Ecto neural progenitor cell (in vitro differentiated cells): ENCODE results near the gene TRAF1.
A peak's percentile ranks its signal among the peaks of the same experiment; 100 is the strongest.

Experiments
- DNase-seq: peaks from one replicate; pipeline ENCODE4 v3.0.0-alpha.2; 2018; ENCODE audit warnings: low spot score

TRAF1 gene

DNA sequence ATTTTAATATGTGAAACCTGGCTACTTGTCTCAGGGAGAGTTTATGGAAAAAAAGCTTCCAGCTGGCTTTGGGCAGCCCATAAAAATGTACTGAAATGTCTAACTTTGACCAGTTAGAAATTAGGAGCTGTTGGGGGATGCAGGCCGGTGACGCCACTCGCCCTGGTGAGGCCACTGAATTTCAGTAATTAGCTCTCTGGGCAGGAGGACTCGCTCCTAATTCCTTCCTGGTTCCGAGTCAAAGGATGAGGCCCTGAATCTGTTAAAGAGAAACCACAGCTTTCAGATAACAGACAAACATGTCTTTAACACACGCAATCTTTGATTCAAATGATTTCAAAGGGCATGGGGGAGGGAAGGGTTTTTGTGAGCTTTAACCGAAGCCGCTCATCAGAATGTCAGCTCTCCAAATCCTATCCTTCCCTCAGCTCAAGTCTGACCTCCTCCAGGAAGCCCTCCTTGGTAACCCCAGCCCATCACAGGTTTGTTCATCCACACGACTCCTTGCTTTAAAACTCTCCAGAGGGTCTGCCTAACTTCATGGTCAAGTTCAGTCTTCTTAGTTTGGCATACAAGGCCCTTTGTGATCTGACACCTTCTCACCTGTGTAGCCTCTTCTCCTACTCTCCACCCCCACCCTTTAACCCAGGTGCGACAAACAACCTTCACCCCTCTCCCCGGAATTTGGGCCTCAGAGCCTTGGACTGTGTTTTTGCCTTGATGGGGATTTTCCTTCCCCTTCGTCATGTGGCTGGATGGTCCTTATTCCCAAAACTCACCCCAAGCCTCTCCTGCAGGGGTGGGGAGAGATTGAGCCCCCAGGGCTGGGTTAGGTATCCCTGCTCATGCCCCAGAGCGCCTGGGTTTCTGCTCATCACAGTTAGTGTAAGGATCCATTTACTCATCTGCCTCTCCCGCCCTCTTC is 36.0 kb downstream of the TRAF1 start:
- DNase-seq, result no peak

DNA sequence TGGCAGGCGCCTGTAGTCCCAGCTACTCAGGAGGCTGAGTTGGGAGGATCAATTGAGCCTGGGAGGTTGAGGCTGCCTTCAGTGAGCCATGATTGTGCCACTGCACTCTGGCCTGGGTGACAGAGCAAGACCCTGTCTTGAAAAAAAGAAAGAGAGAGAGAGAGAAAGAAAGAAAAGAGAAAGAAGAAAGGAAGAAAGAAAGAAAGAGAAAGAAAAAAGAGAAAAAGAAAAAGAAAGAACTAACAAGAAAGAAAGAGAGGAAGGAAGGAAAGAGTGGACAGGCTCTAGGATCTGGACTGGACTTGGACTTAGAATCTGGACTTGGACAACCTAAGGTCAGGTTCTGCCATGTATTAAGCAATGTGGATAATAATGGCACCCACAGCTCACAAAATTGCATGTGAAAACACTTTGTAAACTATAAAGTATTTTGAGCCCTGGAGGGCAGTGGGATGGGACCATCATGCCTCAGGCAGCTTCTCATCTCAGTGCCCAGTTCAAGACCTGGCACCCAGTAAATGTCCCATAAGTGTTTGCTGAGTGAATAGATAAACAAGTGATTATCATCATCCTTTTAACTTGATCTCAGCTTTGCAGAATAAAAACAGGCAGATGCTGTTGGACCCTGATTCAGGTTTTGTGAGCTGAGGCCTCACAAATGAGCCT is 36.9 kb downstream of the TRAF1 start:
- no peak for DNase-seq

DNA sequence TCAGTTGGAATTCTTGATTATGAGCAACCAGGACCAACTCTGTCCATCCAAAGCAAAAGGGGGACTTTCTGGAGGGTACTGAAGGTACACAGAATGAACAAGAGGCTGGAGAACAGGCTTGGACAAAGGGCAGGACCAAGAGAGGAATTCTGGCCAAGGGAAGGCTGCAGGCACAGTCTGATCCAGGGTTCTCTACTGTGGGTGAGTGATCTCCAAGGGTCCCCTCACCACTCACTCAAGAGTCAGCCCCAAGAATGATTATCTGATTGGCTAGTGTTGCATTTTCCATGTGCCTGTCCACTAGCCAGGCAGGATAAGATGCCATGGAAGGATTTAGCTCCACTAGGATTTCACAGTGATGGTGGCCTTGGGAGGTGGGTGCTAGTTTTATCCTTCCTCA is 38.0 kb downstream of the TRAF1 start:
- no peak for DNase-seq

DNA sequence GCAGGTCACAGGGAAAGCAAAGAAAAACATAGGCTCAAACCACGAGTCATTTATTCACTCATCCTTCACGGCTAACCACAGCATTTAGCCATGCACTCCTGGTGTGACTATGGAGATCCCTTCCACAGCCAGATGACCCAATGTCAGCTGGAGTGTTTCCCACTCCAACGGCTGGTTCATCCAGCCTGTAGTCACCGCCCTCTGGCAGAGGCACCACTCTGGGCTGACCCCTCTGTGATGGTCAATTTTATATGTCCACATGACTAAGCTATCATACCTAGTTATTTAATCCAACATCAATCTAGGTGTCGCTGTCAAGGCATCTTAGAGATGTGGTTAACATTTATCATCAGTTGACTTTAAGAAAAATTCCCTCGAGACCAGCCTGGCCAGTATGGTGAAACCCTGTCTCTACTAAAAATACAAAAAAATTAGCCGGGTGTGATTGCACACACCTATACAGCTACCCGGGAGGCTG is 40.1 kb downstream of the TRAF1 start:
- no peak for DNase-seq

DNA sequence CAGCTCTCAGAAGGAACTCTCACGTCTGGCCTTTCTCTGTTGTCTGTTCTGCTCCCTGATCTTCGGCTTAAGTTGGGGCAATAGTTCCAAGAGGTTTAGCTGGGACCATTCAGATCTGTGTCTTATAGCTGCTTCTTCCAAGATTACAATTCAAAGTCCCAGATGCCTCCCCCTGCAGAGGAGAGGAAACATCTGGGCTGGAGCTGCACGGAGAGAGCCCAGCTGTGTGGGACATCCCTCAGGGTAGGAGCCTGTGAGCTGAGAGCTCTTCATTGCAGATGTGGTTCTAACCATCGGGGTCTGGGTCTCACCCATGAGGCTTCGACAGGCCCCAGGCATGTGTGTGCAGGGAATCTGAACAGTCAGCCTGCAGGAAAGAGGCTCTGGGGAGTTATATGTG is 40.6 kb downstream of the TRAF1 start:
- DNase-seq, result no peak

DNA sequence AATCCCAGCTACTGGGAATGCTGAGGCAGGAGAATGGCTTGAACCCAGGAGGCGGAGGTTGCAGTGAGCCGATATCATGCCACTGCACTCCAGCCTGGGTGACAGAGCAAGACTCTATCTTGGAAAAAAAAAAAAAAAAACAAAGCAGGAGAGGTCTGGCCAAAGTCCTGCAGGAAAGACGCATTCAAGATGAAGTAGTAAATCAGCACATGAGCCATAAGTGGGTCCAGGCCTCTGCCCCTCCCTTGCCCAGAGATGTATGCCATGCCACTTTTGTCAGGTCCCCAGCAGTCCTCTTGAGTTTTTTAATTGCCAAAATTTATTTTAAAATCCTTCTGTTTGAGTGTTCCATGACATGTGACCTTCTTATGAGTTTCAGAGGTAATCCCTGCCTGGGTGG is 41.1 kb downstream of the TRAF1 start:
- no peak for DNase-seq

DNA sequence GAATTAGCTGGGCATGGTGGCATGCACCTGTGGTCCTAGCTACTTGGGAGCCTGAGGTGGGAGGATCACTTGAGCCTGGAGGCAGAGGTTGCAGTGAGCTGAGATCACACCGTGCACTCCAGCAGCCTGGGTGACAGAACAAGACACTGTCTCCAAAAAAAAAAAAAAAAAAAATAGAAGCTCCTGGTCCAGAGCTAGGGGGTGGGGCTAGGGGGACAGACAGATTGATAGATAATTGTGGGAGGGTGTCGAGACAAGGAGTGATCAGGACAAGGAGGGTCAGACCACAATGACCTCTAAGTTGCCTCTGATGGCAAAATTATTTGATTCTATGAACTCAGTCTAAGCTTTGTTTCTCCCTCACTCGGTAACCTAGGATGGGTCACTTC is 43.0 kb downstream of the TRAF1 start:
- no peak for DNase-seq

DNA sequence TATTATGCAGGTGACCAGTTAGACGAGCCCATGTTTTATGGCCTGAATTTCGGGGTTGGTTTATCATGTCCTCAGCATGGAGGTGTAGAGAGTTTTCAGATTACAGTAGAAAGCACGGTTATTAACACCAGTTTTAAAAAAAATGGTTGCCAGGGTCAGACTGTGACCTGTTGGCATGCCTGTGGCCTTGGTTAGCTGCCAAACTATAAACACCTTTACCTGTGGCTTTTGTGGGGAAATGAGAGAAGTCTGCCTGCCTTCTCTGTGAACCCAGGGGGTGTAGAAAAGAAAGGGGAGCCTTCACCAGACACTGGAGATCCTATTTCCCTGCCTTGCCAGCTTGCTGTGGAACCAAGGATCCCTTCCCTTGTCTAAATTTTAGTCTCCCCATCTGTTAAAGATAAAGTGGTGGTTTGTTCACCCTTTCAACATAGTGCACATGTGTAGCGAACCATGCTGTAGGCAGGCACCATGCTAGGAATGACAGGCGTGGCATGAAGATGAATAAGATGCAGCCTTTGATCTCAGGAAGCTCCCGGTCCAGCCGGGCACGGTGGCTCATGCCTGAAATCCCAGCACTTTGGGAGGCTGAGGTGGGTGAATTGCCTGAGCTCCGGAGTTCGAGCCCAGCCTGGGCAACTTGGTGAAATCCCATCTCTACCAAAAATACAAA is 43.5 kb downstream of the TRAF1 start:
- no peak for DNase-seq

DNA sequence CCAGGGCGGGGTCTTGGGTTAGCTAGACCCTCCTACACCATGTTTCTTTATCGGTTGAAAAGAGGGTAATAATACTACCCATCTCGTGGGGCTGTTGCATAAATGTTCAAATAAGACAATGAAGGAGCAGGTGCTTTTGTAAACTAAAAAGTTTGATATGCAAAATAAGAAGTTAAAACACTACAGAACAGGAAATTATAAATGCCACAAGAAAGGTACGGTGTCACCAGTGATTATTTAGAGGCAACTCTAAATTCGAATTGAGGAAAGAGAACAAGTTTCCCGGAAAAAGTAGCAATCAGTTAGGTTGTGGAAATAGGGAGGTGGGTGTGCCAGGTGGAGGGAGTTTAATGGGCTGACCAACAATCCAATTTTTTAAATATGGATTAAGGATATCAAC is 47.1 kb downstream of the TRAF1 start:
- no peak for DNase-seq

DNA sequence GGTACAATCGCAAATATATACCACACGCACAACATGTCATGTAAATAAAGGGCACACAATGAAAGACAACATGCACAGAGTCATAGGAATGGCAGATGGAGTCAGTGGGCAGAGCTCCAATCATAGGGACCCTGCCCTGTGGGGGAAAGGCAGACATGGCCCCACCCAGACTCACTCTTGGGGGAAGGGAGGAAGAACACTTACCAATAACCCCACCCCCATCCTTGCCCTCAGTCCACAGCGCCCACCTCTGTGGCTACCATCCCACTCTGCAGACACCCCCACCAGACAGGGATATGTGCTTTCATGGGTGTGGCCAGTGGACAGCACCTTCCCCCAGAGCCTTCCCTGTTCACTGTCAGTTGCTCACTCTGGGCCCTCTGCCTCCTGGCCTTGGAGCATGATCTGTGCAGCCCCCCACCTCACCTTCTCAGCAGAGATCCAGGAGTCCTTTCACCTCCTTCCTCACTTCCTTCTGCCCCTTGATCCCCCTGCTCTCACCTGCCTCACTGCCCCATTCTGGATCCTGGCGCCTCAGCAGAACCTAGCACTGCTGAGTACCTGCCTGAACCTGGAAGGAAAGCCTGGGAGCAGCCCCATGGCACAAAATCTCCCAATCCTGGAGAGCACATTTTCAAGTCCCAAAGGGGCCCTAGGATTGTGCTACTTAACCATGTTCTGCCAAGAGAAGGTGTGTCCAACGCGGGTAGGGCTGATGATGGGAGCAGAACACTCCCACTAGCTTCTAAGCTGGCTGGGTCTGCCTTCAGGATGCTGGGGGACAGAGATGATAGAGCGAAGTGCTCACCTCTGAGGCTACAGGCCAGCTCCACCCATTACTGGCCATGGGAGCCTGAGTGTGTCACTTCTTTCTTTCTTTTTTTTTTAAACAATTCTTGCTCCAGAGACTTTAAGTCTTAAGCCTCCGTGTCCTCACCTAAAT is 48.1 kb downstream of the TRAF1 start:
- DNase-seq, result no peak

DNA sequence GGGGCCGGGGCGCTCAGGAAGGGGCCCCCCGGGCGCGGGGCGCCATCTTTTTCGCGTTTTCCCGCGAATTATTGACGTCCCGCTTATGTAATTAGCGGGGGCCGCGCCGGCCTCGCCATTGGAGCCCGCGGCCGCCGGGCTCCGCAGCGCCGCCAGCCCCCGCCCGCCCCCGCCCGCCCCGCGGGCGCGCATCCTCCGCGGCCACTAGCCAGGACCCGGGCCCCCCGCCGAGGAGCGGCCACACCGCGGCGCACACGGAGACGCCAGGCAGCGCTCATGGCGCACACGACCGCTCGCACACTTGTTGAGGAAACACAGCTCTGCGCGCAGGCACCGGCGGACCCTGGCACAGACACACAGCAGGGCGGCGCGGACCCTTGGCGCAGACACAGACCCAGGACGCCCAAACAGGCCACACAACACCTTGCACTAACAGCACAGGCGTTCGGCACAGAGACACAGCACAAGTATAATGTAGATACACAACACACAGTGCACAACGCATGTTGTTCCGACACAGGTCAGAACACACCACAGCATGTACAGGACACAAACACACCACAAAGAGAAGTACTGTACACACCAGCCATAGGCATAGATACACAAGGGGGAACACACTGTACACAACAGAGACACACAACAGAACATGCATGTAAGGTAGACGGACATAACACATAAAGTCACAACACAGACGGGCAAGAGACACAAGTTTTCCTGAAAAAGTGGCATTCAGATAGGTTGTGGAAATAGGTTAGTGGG is 49.1 kb downstream of the TRAF1 start:
- DNase-seq, result peak; percentile 79

DNA sequence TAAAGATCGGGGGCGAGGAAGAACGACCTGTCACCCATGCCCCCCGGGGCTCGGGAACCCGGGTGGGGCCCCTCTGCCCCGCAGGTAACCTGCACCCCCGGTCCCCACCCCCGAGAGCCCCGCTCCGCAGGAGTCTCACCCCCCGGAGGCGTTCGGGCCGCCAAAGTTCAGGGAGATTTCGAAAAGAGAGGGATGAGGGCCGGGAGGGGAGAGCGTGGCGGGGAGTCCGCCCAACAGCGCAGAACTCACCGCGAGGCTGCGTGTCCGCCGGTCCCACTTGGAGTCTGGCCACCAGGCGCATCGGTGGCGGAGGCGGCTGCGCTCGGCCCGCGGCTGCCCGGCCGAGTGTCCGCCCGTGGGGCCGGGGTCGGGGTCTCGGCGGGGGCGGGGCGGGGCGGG is 49.8 kb downstream of the TRAF1 start, which contains the start of gene PHF19:
Gene PHF19, minus strand, starts transcription at position 347 of the 399 bp plus-strand sequence. CDS start 2,447 bp downstream, outside the sequence.
- peak; percentile 66 for DNase-seq

DNA sequence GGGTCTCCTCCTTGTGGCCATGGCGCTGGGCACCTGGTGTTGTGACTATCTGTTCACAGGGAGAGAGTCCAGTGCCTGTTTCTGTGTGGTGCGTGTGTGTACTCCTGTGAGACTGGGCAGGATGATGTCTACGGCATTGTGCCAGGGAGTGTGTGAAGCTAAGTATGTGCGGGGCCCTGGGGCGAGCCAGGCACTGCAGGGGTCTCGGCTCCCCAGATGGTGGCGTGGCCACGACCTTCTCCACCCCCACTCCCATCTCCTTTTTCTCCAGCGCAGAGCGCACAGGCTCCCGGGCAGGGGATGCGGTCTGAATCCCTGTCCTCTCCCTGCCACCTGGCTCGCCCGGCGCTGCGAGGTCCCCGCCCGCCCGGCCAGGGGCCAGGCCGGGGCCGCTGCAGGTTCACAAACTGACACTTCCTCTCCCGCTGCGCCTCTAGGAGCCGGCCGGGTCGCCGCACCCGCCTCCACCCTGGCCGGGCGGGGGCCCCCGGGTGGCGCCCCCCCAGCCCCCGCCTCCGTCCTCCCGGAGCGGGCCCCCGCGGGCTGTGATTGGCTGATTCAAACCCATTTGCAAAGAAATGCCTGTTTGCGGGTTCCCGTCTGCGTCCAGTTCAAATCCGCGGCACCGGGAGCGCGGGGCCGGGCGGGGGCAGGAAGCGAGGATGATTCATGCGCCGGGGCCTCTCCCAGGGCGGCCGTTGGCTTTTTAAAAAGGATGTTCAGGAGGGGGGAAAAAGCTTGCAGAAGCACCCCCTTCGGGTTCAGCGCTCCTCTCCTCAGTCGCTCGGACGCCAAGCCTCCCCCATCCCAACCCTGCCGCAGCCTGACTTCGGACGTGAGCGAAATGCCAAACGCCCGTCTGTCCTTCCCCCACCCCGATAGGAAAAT is 50.4 kb downstream of the TRAF1 start:
- DNase-seq, result peak; percentile 80

DNA sequence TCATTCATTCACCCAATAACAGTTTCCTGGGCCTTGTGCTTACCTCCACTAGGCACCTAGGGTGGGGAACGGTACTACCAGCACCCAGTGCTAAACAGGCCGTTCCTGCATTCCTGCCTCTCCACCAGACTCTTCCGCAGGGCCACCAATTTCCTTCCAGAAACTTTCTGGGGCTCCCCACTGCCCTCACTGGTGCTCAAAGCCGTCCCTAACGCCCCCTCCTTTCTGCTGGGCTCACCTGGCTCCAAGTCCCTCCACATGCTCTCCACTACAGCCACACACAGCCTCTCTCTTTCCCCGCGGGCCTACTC is 51.0 kb downstream of the TRAF1 start:
- no peak for DNase-seq

DNA sequence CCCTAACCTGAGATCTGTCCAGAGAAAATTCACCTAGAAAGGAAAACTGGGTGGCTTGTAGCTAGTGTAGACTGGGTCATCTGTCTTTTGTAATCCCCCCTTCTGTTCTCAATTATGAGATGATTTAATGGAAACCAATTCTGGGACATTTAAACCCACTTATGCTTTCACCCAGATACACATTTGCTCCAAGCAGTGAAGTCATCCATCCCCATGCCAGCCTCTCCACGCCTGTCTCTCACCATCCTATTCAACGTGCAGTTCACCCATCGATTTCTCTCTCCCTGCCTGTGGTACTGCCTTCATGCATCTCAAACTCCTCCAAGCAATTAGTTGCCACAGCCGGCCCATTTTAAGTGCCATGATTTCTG is 51.4 kb downstream of the TRAF1 start:
- DNase-seq, result no peak

DNA sequence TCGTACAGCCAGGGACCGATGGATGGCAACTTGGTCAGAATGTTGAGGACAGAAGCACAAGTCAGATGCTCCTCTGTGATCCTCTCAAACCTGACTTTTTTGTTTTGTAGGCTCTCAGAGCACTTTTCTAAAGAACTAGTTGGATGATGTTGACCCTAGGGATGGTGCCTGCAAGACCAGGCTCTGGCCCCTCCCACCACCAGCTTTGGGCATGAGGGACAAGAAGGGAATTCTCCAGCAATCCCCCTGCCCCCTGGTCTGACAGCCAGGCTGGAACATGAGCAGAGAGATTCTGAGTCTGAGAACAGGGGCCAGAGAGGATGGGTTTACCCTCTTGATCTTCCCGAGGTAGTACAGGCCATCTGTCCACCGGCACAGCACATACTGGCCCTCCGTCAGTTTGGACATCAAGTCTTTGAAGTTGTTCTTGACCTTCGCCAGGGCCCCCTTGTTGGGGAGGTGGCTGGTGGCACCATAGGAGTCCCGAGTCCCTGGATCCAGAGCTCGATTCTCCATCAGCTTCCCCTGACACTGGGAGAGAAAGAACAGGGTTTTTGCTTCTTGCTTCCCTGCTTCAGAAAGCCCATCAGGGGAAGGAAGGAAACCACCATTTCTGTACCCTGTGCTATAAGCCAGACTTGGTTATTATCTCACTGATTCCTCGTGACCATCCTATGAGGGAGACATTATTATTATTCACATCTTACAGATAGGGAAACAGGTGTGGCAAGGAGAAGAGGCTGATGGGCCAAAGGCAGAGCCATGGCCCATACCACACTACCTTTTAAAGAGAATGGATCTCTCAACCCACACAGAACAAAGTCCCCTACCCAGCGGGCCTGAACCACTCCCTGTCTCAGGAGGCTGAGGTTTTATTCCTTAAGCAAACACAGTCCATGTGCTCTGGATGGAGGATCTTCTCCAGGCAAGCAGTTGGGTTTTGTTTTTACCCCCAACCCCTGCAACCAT is 52.1 kb downstream of the TRAF1 start:
- no peak for DNase-seq

DNA sequence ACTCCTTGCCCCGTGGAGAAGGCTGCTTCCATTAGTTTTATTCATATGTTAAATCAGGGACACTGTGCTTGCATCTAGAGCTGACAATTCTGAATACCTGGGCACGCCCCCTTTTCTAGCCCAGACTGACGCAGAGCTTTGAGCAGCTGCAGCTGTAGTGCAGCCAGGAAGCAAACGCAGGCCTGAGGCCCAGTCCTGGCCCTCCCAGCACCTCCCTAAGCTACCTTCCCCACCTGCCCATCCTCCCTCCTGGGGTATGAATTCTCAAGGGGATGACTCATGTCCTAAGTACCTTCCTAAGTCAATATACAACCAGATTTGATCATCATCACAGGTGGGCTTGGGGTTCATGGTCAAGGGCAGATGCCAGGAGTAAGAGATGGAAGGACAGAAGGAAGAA is 53.1 kb downstream of the TRAF1 start:
- no peak for DNase-seq

DNA sequence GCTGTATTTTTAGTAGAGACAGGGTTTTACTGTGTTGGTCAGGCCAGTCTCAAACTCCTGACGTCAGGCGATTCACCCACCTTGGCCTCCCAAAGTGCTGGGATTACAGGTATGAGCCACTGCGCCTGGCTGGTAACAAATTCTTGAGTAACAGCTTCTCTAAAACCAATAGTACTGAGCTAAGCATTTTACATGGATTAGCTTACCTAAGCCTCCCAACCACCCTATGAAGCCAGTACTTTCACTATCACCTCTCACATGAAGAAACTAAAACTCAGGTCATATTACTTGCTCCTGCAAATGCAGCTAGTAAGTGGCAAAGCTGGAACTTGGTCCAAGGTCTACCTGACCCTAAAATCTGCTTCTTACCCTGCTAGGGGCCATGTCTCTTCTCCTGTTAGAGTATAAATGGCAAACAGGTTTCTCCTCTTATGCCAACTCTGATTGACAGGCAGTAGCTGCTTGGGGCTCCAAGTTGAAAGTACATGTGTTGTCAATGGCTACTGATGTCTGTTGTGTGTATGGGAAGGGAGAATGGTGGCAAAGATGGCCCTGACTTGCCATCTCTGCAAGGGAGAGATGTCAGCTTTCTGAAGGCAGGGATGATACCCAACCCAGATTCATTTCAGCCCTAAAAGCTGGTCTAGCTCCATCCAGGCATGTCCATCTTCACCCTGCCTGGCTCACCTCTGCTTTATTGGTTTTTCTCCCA is 53.6 kb downstream of the TRAF1 start:
- DNase-seq, result no peak
